K562 (cell line): Measurements from ENCODE around the gene RRM2. TPM values are rescaled to one million over a fixed set of nuclear protein-coding genes. Genes with fewer than 3 reads are reported as not detected.

ENCODE experiments used
- ATAC-seq: fragments of 200-7000 bp; cut with Tn5 transposase; 3 replicates; pipeline ENCODE4 v1.9.1; 2020; ENCODE audit warnings: moderate library complexity
- BruUV-seq: library from RNA; stranded (reverse); fragments of 400-500 nt; replicated peaks from 2 replicates; lab custom pipeline; 2021; lab: Mats Ljungman, UMichigan
- CTCF ChIA-PET: fragments of 300-600 bp; formaldehyde crosslinking; extraction: SDS; loops from one replicate; lab custom pipeline; 2021; ENCODE audit warnings: low intra/inter-chr PET ratio; lab: Yijun Ruan, JAX
- POLR2A ChIA-PET: fragments of 300-600, 350-650 bp; sonication (Branson Sonifier 250); formaldehyde crosslinking; extraction: SDS; loops from one replicate; lab custom pipeline; 2021; ENCODE audit warnings: antibody characterized with exemption, inconsistent platforms; lab: Yijun Ruan, JAX
- DNase-seq, 4 experiments: peaks; one replicate each; pipeline versions ENCODE4 v3.0.0 to v3.0.0-alpha.2; 2011 to 2018; ENCODE audit warnings: low spot score in 3 of 4, mixed read lengths in 3 of 4; ENCODE audit errors: extremely low read depth in 1 of 4
- FAIRE-seq: peaks from 2 replicates; lab custom pipeline; 2011; peaks lifted over from hg19 to GRCh38; lab: Jason Lieb, UNC
- H2AFZ ChIP-seq: 2 replicates; pipeline ENCODE4 v1.6.0; 2011; ENCODE audit warnings: low read depth, low read length, control low read depth, inconsistent platforms
- H3K27ac ChIP-seq: fragments of 200-600 bp; 3 replicates; pipeline ENCODE4 v1.8.0; 2011; ENCODE audit warnings: low read depth, mild to moderate bottlenecking, control low read depth, inconsistent platforms, low read length, moderate library complexity, mixed read lengths; ENCODE audit errors: extremely low read depth
- H3K27me3 ChIP-seq, 2 experiments: fragments of 300-600 bp in 1 of 2; 2 replicates in 1 of 2; 3 replicates in 1 of 2; pipeline versions ENCODE4 v1.6.0 to v1.8.0; 2011; ENCODE audit warnings: inconsistent platforms in 2 of 2, low read length in 2 of 2, mild to moderate bottlenecking in 1 of 2, mixed read lengths in 1 of 2, moderate library complexity in 1 of 2; ENCODE audit not compliant: control insufficient read depth in 2 of 2, insufficient read depth in 2 of 2
- H3K36me3 ChIP-seq: fragments of 300-600 bp; 3 replicates; pipeline ENCODE4 v1.8.0; 2011; ENCODE audit warnings: mild to moderate bottlenecking, low read length, inconsistent platforms; ENCODE audit not compliant: control insufficient read depth, insufficient read depth
- H3K4me1 ChIP-seq, 2 experiments: fragments of 200-600 bp in 1 of 2; replicated peaks in 1 of 2; 2 replicates in 1 of 2; 3 replicates in 1 of 2; pipeline versions ENCODE4 v1.5.1 to v1.8.0; 2011; ENCODE audit warnings: inconsistent platforms in 2 of 2, low read length in 2 of 2, mild to moderate bottlenecking in 1 of 2, mixed read lengths in 1 of 2, moderate library complexity in 1 of 2; ENCODE audit not compliant: control insufficient read depth in 2 of 2, insufficient read depth in 2 of 2
- H3K4me2 ChIP-seq: 2 replicates; pipeline ENCODE4 v1.6.1; 2011; ENCODE audit warnings: low read length, control low read depth, inconsistent platforms, mixed read lengths; ENCODE audit not compliant: insufficient read depth
- H3K4me3 ChIP-seq: fragments of 200-600 bp; sonication (generic), shearing (Covaris generic); 2 replicates; pipeline ENCODE4 v1.5.1; 2016; ENCODE audit warnings: control low read depth, inconsistent platforms
- H3K79me2 ChIP-seq: fragments of 200-600 bp; 3 replicates; pipeline ENCODE4 v1.8.0; 2011; ENCODE audit warnings: low read length, inconsistent platforms; ENCODE audit not compliant: control insufficient read depth, insufficient read depth
- H3K9ac ChIP-seq, 2 experiments: 2 replicates each; pipeline versions ENCODE4 v1.6.0 to v1.6.1; 2011; ENCODE audit warnings: low read depth in 2 of 2, low read length in 2 of 2, control low read depth in 1 of 2, inconsistent platforms in 1 of 2, mild to moderate bottlenecking in 1 of 2, mixed read lengths in 1 of 2; ENCODE audit not compliant: insufficient read depth in 1 of 2
- H3K9me1 ChIP-seq: one replicate; pipeline ENCODE4 v1.6.0; 2011; ENCODE audit warnings: inconsistent platforms, mild to moderate bottlenecking, low read length, moderate library complexity; ENCODE audit not compliant: control insufficient read depth, insufficient read depth
- H3K9me3 ChIP-seq: replicated peaks from 2 replicates; pipeline ENCODE4 v1.5.1; 2011; ENCODE audit warnings: low read depth, low read length, inconsistent platforms; ENCODE audit not compliant: control insufficient read depth, insufficient read depth
- H4K20me1 ChIP-seq: replicated peaks from 2 replicates; pipeline ENCODE4 v1.6.1; 2011; ENCODE audit warnings: low read length, inconsistent platforms, mixed read lengths; ENCODE audit not compliant: control insufficient read depth, insufficient read depth
- CC2D1A ChIP-seq: fragments of 450-650 bp; IDR thresholded peaks from 2 replicates; pipeline ENCODE4 v1.6.1; 2017; ENCODE audit warnings: mild to moderate bottlenecking
- DPF2 ChIP-seq: fragments of 450-650 bp; IDR thresholded peaks from 2 replicates; pipeline ENCODE4 v1.6.1; 2016
- ERF ChIP-seq: fragments of 450-650 bp; formaldehyde crosslinking; IDR thresholded peaks from 2 replicates; pipeline ENCODE4 v1.4.0; 2020; ENCODE audit warnings: mild to moderate bottlenecking, mixed read lengths
- ESRRB ChIP-seq: fragments of 250-450 bp; sonication (Bioruptor Pico); IDR thresholded peaks from 2 replicates; pipeline ENCODE4 v1.5.0; 2020; ENCODE audit warnings: mild to moderate bottlenecking, moderate library complexity, borderline replicate concordance
- HMGN3 ChIP-seq: IDR thresholded peaks from 2 replicates; pipeline ENCODE4 v1.6.1; 2011; ENCODE audit warnings: borderline replicate concordance, low read depth, mild to moderate bottlenecking, mixed read lengths, low read length; ENCODE audit not compliant: insufficient read length; ENCODE audit errors: extremely low read depth
- KAT2B ChIP-seq: IDR thresholded peaks from one replicate; pipeline ENCODE4 v1.6.1; 2012; ENCODE audit warnings: low read depth, mild to moderate bottlenecking, control low read depth, inconsistent platforms, low read length, moderate library complexity
- NELFE ChIP-seq: IDR thresholded peaks from 2 replicates; pipeline ENCODE4 v1.6.1; 2011; ENCODE audit warnings: mild to moderate bottlenecking; ENCODE audit not compliant: insufficient read depth, insufficient read length
- NFXL1 ChIP-seq: fragments of 450-650 bp; formaldehyde crosslinking; IDR thresholded peaks from 2 replicates; pipeline ENCODE4 v1.4.0; 2021; ENCODE audit warnings: mild to moderate bottlenecking
- RBM22 ChIP-seq: fragments of 200-400 bp; formaldehyde crosslinking; IDR thresholded peaks from 2 replicates; pipeline ENCODE4 v1.6.1; 2018; ENCODE audit warnings: low read length, low read depth; ENCODE audit not compliant: poor library complexity, severe bottlenecking
- ZNF57 ChIP-seq: fragments of 450-650 bp; formaldehyde crosslinking; IDR thresholded peaks from 2 replicates; pipeline ENCODE4 v1.4.0; 2020; ENCODE audit warnings: mild to moderate bottlenecking, moderate library complexity
- WGBS: fragments of 100-300 bp; shearing (Covaris generic); methylation state at CpG from one replicate; pipeline ENCODE4 v1.1.6; 2016; ENCODE audit warnings: low coverage, mixed read lengths; ENCODE audit not compliant: insufficient coverage; ENCODE audit errors: missing lambda C conversion rate; 5-methylcytosine and 5-hydroxymethylcytosine counted together
- in situ Hi-C: fragments of 300-500 bp; cut with MboI; formaldehyde crosslinking; loops from 4 replicates; pipeline ENCODE4 v1.15.0; 2018; ENCODE audit warnings: inconsistent platforms, mixed read lengths
- intact Hi-C: fragments of 100-400 bp; cut with micrococcal nuclease; formaldehyde crosslinking; loops from 2 replicates; pipeline ENCODE4 v1.14.2; 2022
- polyA plus RNA-seq, 8 experiments: library from polyadenylated mRNA; depleted of rRNA in 4 of 8; stranded (reverse) in 5 of 8; unstranded in 3 of 8; fragments of >200 nt; fragmentation: Nextera tagmentation in 2 of 8; fragmentation: Illumina TruSeq in 1 of 8; extraction: Ambion mirVana in 2 of 8; extraction: Trizol in 1 of 8; gene quantifications; 2 replicates each; pipeline versions ENCODE4 v1.2.1 to v1.2.3, GENCODE V29; 2011 to 2014; ENCODE audit warnings: inconsistent platforms in 1 of 8, missing spikeins in 1 of 8
- total RNA-seq, 7 experiments: library from RNA; depleted of rRNA in 6 of 7; stranded (reverse); fragments of >200 nt in 6 of 7; fragmentation: Illumina TruSeq in 2 of 7; extraction: Trizol in 2 of 7; gene quantifications; 2 replicates each; pipeline versions ENCODE4 v1.2.1 to v1.2.3, GENCODE V29; 2011 to 2021; ENCODE audit warnings: low replicate concordance in 1 of 7
- TF ChIP-seq, protein P1 (sequence below): fragments of 250-450 bp; sonication (Bioruptor Pico); IDR thresholded peaks from 2 replicates; pipeline ENCODE4 v1.5.0; 2021
- TF ChIP-seq, protein P2 (sequence below): sonication (generic); formaldehyde crosslinking; IDR thresholded peaks from 2 replicates; pipeline ENCODE4 v1.8.0; 2022; ENCODE audit warnings: missing genetic modification reagents, mild to moderate bottlenecking, moderate library complexity, borderline replicate concordance
- TF ChIP-seq, protein P3 (sequence below): conservative IDR thresholded peaks from 2 replicates; pipeline ENCODE4 v1.6.1; 2011; ENCODE audit warnings: low read depth, mild to moderate bottlenecking, low read length; ENCODE audit not compliant: control insufficient read depth
- TF ChIP-seq, protein P4 (sequence below), 2 experiments: fragments of 450-650 bp; conservative IDR thresholded peaks; 2 replicates each; pipeline ENCODE4 v1.6.1; 2017; ENCODE audit warnings: mild to moderate bottlenecking in 2 of 2, moderate library complexity in 2 of 2

RRM2 gene
- total and polyA plus RNA-seq, 9 of the 15 experiments (the other 6 are each of a cell fraction or from before 2014, with no cell fraction given): 50.1 to 244 (median 128) TPM

DNA sequence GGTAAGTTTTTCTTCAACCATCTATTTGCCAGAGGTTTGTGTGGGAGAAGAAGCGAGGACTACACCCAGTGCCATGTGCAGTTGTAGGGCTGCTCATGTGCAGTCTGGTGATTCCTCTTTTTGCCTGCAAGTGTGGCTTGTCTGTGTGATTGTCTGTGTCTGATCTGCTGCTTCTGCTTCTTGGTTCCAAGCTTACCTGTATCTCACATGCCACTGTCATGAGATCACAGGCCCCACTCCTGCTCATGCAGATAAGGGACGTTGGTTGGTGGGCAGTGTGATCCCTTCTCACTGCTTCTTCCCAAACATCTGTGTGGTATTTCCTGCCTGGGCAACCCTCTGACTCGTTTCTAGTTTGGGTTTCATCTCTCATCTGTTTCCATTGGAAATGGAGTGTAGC lies 27.1 kb downstream of the RRM2 start:
- FAIRE-seq: no peak
- in situ Hi-C loops: loop anchor here (10.0 kb wide), 1 partner anchor 265 kb away; no protein-coding TSS in a partner anchor
- BruUV-seq: no TSS peak
- H3K4me3 ChIP-seq: no peak overlapping the region
- no peaks in the 10 kb centered on the region for H3K79me2 ChIP-seq
- POLR2A ChIA-PET: interaction anchor here (1.7 kb wide), 1 partner anchor 25 kb away, joined by 6 read pairs; no protein-coding TSS in a partner anchor
- H4K20me1 ChIP-seq: no peaks in the 10 kb centered on the region; the same call in 1 of the 2 replicates
- H3K4me2 ChIP-seq: no peak overlapping the region
- DNase-seq: no peak
- ATAC-seq: no peak
- H3K27me3 ChIP-seq: no peaks in the 10 kb centered on the region
- no peaks in the 10 kb centered on the region for H3K9me3 ChIP-seq
- H3K36me3 ChIP-seq: peaks cover 27% of the 10 kb centered on the region; the same call in 2 of the 3 replicates
- no peak overlapping the region; a peak in 1 of 4 replicates for H3K9ac ChIP-seq
- H3K4me1 ChIP-seq: peaks cover 0 to 6% of the 10 kb centered on the region in 2 experiments; a peak in 2 of 5 replicates
- no peak overlapping the region for H2AFZ ChIP-seq
- H3K27ac ChIP-seq: no peak overlapping the region
- CTCF ChIA-PET: no interaction called here
- WGBS: 57% methylated on average over 3 of the region's 3 CpGs
- intact Hi-C loops: no loop called here
- no peaks in the 10 kb centered on the region for H3K9me1 ChIP-seq
- TF ChIP-seq CC2D1A (no peak), ERF (CRISPR knock-in tag) (no peak), ZNF57 (CRISPR knock-in tag) (no peak), NELFE (no peak), KAT2B (no peak), ESRRB (CRISPR knock-in tag) (no peak), HMGN3 (no peak), NFXL1 (CRISPR knock-in tag) (no peak), RBM22 (no peak), DPF2 (no peak)
- TF ChIP-seq, protein P1, sequence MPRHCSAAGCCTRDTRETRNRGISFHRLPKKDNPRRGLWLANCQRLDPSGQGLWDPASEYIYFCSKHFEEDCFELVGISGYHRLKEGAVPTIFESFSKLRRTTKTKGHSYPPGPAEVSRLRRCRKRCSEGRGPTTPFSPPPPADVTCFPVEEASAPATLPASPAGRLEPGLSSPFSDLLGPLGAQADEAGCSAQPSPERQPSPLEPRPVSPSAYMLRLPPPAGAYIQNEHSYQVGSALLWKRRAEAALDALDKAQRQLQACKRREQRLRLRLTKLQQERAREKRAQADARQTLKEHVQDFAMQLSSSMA: no peak
- TF ChIP-seq, protein P2, sequence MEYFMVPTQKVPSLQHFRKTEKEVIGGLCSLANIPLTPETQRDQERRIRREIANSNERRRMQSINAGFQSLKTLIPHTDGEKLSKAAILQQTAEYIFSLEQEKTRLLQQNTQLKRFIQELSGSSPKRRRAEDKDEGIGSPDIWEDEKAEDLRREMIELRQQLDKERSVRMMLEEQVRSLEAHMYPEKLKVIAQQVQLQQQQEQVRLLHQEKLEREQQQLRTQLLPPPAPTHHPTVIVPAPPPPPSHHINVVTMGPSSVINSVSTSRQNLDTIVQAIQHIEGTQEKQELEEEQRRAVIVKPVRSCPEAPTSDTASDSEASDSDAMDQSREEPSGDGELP (CRISPR knock-in tag): no peak
- TF ChIP-seq, protein P3, sequence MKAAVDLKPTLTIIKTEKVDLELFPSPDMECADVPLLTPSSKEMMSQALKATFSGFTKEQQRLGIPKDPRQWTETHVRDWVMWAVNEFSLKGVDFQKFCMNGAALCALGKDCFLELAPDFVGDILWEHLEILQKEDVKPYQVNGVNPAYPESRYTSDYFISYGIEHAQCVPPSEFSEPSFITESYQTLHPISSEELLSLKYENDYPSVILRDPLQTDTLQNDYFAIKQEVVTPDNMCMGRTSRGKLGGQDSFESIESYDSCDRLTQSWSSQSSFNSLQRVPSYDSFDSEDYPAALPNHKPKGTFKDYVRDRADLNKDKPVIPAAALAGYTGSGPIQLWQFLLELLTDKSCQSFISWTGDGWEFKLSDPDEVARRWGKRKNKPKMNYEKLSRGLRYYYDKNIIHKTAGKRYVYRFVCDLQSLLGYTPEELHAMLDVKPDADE: no peak
- TF ChIP-seq, protein P4, sequence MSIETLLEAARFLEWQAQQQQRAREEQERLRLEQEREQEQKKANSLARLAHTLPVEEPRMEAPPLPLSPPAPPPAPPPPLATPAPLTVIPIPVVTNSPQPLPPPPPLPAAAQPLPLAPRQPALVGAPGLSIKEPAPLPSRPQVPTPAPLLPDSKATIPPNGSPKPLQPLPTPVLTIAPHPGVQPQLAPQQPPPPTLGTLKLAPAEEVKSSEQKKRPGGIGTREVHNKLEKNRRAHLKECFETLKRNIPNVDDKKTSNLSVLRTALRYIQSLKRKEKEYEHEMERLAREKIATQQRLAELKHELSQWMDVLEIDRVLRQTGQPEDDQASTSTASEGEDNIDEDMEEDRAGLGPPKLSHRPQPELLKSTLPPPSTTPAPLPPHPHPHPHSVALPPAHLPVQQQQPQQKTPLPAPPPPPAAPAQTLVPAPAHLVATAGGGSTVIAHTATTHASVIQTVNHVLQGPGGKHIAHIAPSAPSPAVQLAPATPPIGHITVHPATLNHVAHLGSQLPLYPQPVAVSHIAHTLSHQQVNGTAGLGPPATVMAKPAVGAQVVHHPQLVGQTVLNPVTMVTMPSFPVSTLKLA (conservative IDR thresholded peaks at IDR 0.05): no peak
